Transverse colon (tissue), 4 donors: ENCODE data around the gene HDAC4.

Experiments used
- CTCF ChIP-seq, 5 experiments: fragments of 200-600 bp in 3 of 5; fragments of 450-650 bp in 2 of 5; sonication (generic) in 3 of 5; IDR thresholded peaks; 1 replicate in 2 of 5; 2 replicates in 3 of 5; pipeline ENCODE4 v1.5.1; 2016 to 2017; ENCODE audit warnings: antibody characterized with exemption in 5 of 5, inconsistent platforms in 3 of 5, mild to moderate bottlenecking in 2 of 5, moderate library complexity in 1 of 5
- EP300 ChIP-seq: sonication (generic); formaldehyde crosslinking; IDR thresholded peaks from one replicate; pipeline ENCODE4 v1.6.1; 2017; ENCODE audit warnings: antibody characterized with exemption, low read depth
- POLR2A ChIP-seq: fragments of 450-650 bp; IDR thresholded peaks from one replicate; pipeline ENCODE4 v1.6.1; 2016; ENCODE audit warnings: antibody characterized with exemption, mild to moderate bottlenecking, moderate library complexity
- POLR2AphosphoS5 ChIP-seq, 3 donors: sonication (generic); formaldehyde crosslinking; IDR thresholded peaks; one replicate each; pipeline ENCODE4 v1.6.1; 2016; ENCODE audit warnings: antibody characterized with exemption in 3 of 3

DNA sequence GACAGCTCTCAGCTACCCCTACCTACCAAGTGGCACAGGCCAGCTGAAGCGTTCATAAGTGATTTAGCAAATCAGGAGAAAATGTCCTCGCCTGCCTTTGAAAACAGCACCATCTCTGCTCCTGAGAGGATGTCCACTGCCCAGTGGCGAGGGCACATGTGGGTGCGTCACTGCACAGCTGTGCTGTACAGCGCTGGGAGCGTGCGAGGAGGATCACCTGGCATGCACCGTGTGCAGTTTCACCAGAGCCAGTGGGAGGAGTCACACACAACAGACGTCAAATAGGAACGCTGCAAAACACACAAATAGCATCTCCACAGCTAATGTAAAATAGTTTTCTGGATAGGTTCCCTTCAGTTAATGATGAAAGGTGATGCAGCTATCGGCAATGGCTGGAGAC lies 154.1 kb downstream of the HDAC4 start:
- TF ChIP-seq EP300: no peak
- peak; percentile 43 for TF ChIP-seq POLR2A
- no peak for TF ChIP-seq CTCF (IDR thresholded peaks at IDR 0.05)
- TF ChIP-seq POLR2AphosphoS5 (IDR thresholded peaks at IDR 0.05): peak in 2 of 3 donors; percentile 46 to 49
